GM12891 (cell line): ENCODE results near the gene TAF11L2.
"Not testable (repeated sequence)": the region's sequence is repeated elsewhere in the genome, so short reads cannot be mapped to it uniquely, and the experiment has no call there.

Experiments used
- DNase-seq: peaks from one replicate; pipeline ENCODE4 v3.0.0; 2011; ENCODE audit warnings: low spot score; ENCODE audit not compliant: insufficient read length
- FAIRE-seq: peaks from 2 replicates; lab custom pipeline; 2011; peaks lifted over from hg19 to GRCh38; lab: Jason Lieb, UNC
- PAX5 ChIP-seq: IDR thresholded peaks from 2 replicates; pipeline ENCODE4 v1.6.1; 2011; ENCODE audit warnings: low read length, moderate library complexity, mild to moderate bottlenecking; ENCODE audit not compliant: insufficient read depth, severe bottlenecking
- POLR2A ChIP-seq: IDR thresholded peaks from 2 replicates; pipeline ENCODE4 v1.6.1; 2011; ENCODE audit warnings: low read depth, low read length, control low read depth
- POLR2AphosphoS5 ChIP-seq: IDR thresholded peaks from 2 replicates; pipeline ENCODE4 v1.6.1; 2011; ENCODE audit warnings: low read depth, low read length, control low read depth
- POU2F2 ChIP-seq: IDR thresholded peaks from 2 replicates; pipeline ENCODE4 v1.6.1; 2011; ENCODE audit warnings: low read depth, mild to moderate bottlenecking, control low read depth, low read length, moderate library complexity
- SPI1 ChIP-seq: IDR thresholded peaks from 2 replicates; pipeline ENCODE4 v1.6.1; 2011; ENCODE audit warnings: low read depth, low read length, control low read depth
- TAF1 ChIP-seq: IDR thresholded peaks from 2 replicates; pipeline ENCODE4 v1.6.1; 2011; ENCODE audit warnings: low read depth, low read length, control low read depth

TAF11L2 gene

GRCh38 chr5:17482790-17483189 is 15.2 kb upstream of the TAF11L2 start:
- TF ChIP-seq POLR2A: no peak
- no peak for TF ChIP-seq SPI1
- TF ChIP-seq POU2F2: no peak
- TF ChIP-seq PAX5: no peak
- TF ChIP-seq TAF1: no peak
- no peak for TF ChIP-seq POLR2AphosphoS5
- no peak for FAIRE-seq
- no peak for DNase-seq

DNA sequence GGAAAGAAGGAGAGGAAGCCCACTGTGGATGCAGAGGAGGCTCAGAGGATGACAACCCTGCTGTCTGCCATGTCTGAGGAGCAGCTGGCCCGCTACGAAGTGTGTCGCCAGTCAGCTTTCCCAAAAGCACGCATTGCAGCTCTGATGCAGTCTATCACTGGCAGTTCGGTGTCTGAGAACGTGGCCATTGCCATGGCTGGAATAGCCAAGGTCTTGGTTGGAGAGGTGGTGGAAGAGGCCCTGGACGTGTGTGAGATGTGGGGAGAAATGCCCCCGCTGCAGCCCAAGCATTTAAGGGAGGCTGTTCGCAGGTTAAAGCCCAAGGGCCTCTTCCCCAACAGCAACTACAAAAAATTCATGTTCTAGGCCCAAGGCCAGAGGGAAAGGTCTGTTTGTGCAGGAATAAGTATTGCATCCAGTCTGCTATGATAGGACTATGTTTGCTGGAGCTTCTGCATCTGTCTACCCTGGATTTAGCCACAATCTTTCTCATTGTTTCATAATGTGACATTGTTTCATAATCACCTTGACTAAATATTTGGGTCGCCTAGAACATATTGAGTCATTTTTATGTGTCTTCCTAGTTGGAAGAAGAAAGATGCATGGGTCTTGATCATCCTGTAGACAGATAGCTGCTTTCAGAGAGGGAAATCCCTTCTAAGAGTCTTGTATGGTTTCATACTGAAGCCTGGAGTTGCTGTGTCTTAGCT is 11.4 kb upstream of the TAF11L2 start:
- not testable (repeated sequence) for DNase-seq, FAIRE-seq

GRCh38 chr5:17487174-17487512 is 10.9 kb upstream of the TAF11L2 start:
- no peak for TF ChIP-seq SPI1
- TF ChIP-seq POLR2AphosphoS5: no peak
- no peak for TF ChIP-seq PAX5
- TF ChIP-seq TAF1: no peak
- TF ChIP-seq POLR2A: no peak
- TF ChIP-seq POU2F2: no peak
- DNase-seq: no peak
- no peak for FAIRE-seq

DNA sequence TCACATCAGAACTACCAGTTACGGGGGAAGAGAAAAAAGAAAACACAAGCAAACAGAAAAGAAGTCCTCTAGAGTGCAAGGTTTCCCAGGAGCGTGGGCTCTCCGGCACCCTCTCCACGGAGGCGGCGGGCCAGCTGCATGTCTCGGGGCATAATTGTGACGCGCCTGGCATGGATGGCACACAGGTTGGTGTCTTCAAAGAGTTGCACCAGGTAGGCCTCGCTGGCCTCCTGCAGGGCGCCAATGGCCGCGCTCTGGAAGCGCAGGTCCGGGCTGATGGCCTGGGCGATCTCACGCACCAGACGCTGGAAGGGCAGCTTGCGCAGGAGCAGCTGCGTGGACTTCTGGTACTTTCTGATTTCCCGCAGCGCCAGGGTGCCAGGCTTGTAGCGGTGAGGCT is 6.8 kb upstream of the TAF11L2 start:
- not testable (repeated sequence) for DNase-seq, FAIRE-seq

DNA sequence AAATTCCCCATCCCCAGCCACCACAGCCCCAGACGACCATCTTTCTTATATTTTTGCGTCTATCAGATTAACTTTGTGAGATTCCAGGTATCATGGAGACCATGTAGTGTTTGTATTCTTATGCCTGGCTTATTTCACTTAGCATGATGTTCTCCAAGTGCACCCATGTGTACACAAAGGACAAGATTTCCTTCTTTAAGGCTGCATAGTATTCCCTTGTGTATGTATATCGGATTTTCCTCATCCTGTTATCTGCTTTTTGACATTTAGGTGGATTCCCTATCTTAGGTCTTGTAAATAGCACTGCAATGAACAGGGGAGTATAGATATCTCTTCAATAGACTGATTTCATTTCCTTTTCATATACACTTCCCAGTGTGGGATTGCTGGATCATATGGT is 5.3 kb upstream of the TAF11L2 start:
- FAIRE-seq (no peak), DNase-seq (no peak)
- no peak for TF ChIP-seq POLR2AphosphoS5
- no peak for TF ChIP-seq SPI1
- no peak for TF ChIP-seq POU2F2
- TF ChIP-seq POLR2A: no peak
- no peak for TF ChIP-seq PAX5
- no peak for TF ChIP-seq TAF1

- no peak for DNase-seq
- FAIRE-seq: no peak
- TF ChIP-seq TAF1 (no peak), PAX5 (no peak), POLR2AphosphoS5 (no peak), POLR2A (no peak), POU2F2 (no peak), SPI1 (no peak)
Observed at GRCh38 chr5:17497446-17497845, 585 bp upstream of the TAF11L2 start.

GRCh38 chr5:17511775-17512325 is 13.8 kb downstream of the TAF11L2 start:
- no peak for TF ChIP-seq SPI1
- TF ChIP-seq POLR2A: no peak
- no peak for TF ChIP-seq PAX5
- no peak for TF ChIP-seq TAF1
- TF ChIP-seq POU2F2: no peak
- no peak for TF ChIP-seq POLR2AphosphoS5
- DNase-seq (no peak), FAIRE-seq (no peak)

DNA sequence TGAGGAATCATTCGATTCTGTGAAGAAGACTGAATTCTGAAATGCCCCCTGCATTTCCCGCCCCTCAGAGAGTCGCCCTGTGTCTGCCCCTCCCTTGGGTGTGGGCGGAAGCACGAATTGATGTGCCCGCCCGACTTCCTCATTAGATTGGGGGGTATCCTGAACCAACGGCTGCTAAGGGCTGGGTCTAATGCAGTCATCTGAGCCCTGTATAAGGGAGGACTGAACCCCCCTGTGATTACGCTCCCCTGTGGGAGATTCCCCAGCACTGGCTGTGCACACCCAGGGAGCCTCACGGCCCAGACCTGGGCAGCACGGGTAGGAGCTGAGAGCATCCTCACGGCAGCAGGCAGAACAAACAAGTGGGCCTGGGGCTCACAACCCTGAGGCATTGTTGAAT is 19.5 kb downstream of the TAF11L2 start:
- DNase-seq, FAIRE-seq: not testable (repeated sequence)

- not testable (repeated sequence) for FAIRE-seq, DNase-seq
Observed at GRCh38 chr5:17518067-17518466, 20.0 kb downstream of the TAF11L2 start, which contains the start of gene TAF11L3. TSS of gene TAF11L3 (plus strand) at chr5:17518367.

GRCh38 chr5:17519508-17519907 is 21.5 kb downstream of the TAF11L2 start:
- FAIRE-seq, DNase-seq: not testable (repeated sequence)

DNA sequence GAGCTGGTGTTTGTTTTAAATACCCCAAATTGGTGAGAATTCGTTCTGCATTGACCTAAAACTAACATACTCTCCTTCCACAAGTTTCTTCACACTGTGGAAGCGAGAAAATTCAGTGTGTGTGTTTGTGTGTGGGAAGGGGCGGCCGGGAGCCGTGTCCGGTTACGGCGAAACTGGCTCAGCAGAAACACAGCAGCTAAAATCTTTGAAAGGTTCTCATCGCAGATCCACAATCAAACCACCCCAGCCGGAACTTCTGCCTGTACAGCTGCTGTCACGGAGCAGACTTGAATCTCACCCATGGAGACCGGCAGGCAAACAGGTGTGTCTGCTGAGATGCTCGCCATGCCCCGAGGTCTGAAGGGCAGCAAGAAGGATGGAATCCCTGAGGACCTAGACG is 23.5 kb downstream of the TAF11L2 start, which contains the start of gene TAF11L4:
Gene TAF11L4, plus strand, starts transcription at position 301 of the 400 bp plus-strand sequence.
- not testable (repeated sequence) for DNase-seq, FAIRE-seq

GRCh38 chr5:17524935-17525334 is 26.9 kb downstream of the TAF11L2 start, which contains the start of gene TAF11L5:
TSS of gene TAF11L5 (plus strand) at chr5:17525235.
- not testable (repeated sequence) for DNase-seq, FAIRE-seq

DNA sequence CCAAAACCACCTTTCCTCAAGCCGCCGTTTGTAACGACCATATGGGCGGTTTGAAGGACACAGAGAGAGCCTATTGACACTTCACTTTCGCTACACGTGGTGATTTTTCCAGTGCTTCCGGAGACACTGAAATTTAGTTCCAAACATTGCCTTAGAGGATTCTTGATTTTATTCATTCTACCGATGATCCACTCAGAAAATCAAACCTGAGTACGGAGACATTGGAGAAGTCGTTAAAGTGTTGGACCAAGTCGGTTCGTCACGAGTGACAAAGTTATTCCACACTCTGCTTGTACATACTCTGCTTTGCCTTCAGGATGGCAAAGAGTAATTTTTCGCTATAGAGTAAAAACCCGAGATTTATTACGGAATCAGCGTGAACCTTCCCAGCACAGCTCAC is 28.5 kb downstream of the TAF11L2 start:
- not testable (repeated sequence) for DNase-seq, FAIRE-seq

DNA sequence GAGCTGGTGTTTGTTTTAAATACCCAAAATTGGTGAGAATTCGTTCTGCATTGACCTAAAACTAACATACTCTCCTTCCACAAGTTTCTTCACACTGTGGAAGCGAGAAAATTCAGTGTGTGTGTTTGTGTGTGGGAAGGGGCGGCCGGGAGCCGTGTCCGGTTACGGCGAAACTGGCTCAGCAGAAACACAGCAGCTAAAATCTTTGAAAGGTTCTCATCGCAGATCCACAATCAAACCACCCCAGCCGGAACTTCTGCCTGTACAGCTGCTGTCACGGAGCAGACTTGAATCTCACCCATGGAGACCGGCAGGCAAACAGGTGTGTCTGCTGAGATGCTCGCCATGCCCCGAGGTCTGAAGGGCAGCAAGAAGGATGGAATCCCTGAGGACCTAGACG is 30.3 kb downstream of the TAF11L2 start, which contains the start of gene TAF11L6:
Gene TAF11L6, plus strand, starts transcription at position 301 of the 400 bp plus-strand sequence.
- FAIRE-seq, DNase-seq: not testable (repeated sequence)
